Panc1 (cell line): ENCODE measurements around the gene TMPRSS13. TPM values are rescaled to one million over a fixed set of nuclear protein-coding genes. Genes with fewer than 3 reads are reported as not detected.

Experiments
- ATAC-seq: fragments of 200-7000 bp; cut with Tn5 transposase; 2 replicates; pipeline ENCODE4 v1.9.1; 2020; ENCODE audit warnings: mild to moderate bottlenecking, moderate library complexity
- BruUV-seq: library from RNA; stranded (reverse); fragments of 400-500 nt; replicated peaks from 2 replicates; lab custom pipeline; 2021; lab: Mats Ljungman, UMichigan
- CTCF ChIA-PET: fragments of 300-600 bp; sonication (Branson Sonifier 250); formaldehyde crosslinking; loops from one replicate; lab custom pipeline; 2022; ENCODE audit warnings: antibody characterized with exemption; lab: Charles Lee
- POLR2A ChIA-PET: fragments of 300-600 bp; sonication (Branson Sonifier 250); formaldehyde crosslinking; loops from one replicate; lab custom pipeline; 2022; ENCODE audit warnings: antibody characterized with exemption; lab: Charles Lee
- DNase-seq: peaks from one replicate; pipeline ENCODE4 v3.0.0-alpha.2; 2010; ENCODE audit warnings: low read depth, low spot score
- H3K27ac ChIP-seq: 2 replicates; pipeline ENCODE4 v1.5.1; 2011; ENCODE audit warnings: mild to moderate bottlenecking, low read length, inconsistent platforms
- H3K27me3 ChIP-seq: fragments of 200-500 bp; sonication (Bioruptor generic); 2 replicates; pipeline ENCODE4 v1.6.0; 2014; ENCODE audit warnings: low read length, inconsistent platforms; ENCODE audit not compliant: control insufficient read depth, insufficient read depth
- H3K36me3 ChIP-seq: fragments of 200-500 bp; sonication (Bioruptor generic); 2 replicates; pipeline ENCODE4 v1.5.1; 2014; ENCODE audit warnings: inconsistent platforms, mild to moderate bottlenecking, low read length, moderate library complexity; ENCODE audit not compliant: control insufficient read depth, insufficient read depth
- H3K4me1 ChIP-seq: 2 replicates; pipeline ENCODE4 v1.5.1; 2011; ENCODE audit warnings: inconsistent platforms, mild to moderate bottlenecking, low read length, moderate library complexity; ENCODE audit not compliant: control insufficient read depth, insufficient read depth
- H3K4me3 ChIP-seq, 2 experiments: 2 replicates each; pipeline ENCODE4 v1.5.1; 2011 to 2012; ENCODE audit warnings: low read depth in 2 of 2, low read length in 2 of 2, mild to moderate bottlenecking in 2 of 2, inconsistent platforms in 1 of 2, moderate library complexity in 1 of 2
- H3K9me3 ChIP-seq: fragments of 200-500 bp; sonication (Bioruptor generic); 2 replicates; pipeline ENCODE4 v1.5.1; 2014; ENCODE audit warnings: low read depth, mild to moderate bottlenecking, inconsistent platforms, low read length, moderate library complexity; ENCODE audit not compliant: control insufficient read depth, insufficient read depth
- POLR2AphosphoS5 ChIP-seq: IDR thresholded peaks from 2 replicates; pipeline ENCODE4 v1.6.1; 2012; ENCODE audit warnings: mild to moderate bottlenecking, low read depth, low read length, moderate library complexity
- SIN3A ChIP-seq: IDR thresholded peaks from 2 replicates; pipeline ENCODE4 v1.6.1; 2012; ENCODE audit warnings: low read depth, mild to moderate bottlenecking, low read length, moderate library complexity, borderline replicate concordance; ENCODE audit not compliant: insufficient read depth
- TCF7L2 ChIP-seq: IDR thresholded peaks from 2 replicates; pipeline ENCODE4 v1.6.1; 2011; ENCODE audit warnings: mild to moderate bottlenecking, low read depth, low read length, inconsistent platforms
- in situ Hi-C: cut with HindIII; loops from 2 replicates; pipeline ENCODE4 v1.10.0; 2016; ENCODE audit warnings: low sequenced_read_pairs, low pct_unique_long_range_greater_than_20kb
- intact Hi-C: fragments of 100-400 bp; cut with micrococcal nuclease; formaldehyde crosslinking; loops from one replicate; pipeline ENCODE4 v1.10.0; 2022; ENCODE audit not compliant: unreplicated experiment
- total RNA-seq: library from RNA; stranded (reverse); gene quantifications from one replicate; pipeline ENCODE4 v1.2.1, GENCODE V29; 2021; ENCODE audit not compliant: unreplicated experiment
- TF ChIP-seq, protein P1 (sequence below), 2 experiments: IDR thresholded peaks; 2 replicates each; pipeline ENCODE4 v1.6.1; 2011 to 2012; ENCODE audit warnings: low read depth in 2 of 2, control low read depth in 1 of 2, low read length in 1 of 2, mild to moderate bottlenecking in 1 of 2, moderate library complexity in 1 of 2; ENCODE audit not compliant: insufficient read depth in 1 of 2
- TF ChIP-seq, protein P2 (sequence below): fragments of 450-650 bp; IDR thresholded peaks from 2 replicates; pipeline ENCODE4 v1.5.1; 2017; ENCODE audit warnings: mild to moderate bottlenecking

Gene TMPRSS13
- total RNA-seq, 1 experiment from 2014 or later = not detected

DNA sequence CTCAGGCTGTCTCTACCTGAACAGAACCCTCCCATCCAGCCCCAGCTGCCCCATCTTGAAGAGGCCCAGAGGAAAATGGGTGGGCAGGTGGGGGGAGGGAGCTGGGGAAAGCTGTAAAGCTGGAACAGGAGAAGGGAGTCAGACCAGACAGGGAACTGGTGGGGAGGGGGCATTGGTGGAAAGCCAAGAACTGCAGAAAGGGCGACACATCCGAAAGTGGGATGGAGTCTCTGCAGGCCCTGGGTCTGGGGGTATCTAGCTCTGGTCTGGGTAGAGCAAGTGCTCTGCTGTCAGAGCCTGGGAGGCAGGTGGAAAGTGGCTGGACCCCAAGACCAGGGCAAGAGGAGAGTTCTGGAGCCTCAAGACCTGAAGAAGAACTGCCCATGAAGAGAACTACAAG lies 7.7 kb downstream of the TMPRSS13 start:
- TF ChIP-seq, protein P1, sequence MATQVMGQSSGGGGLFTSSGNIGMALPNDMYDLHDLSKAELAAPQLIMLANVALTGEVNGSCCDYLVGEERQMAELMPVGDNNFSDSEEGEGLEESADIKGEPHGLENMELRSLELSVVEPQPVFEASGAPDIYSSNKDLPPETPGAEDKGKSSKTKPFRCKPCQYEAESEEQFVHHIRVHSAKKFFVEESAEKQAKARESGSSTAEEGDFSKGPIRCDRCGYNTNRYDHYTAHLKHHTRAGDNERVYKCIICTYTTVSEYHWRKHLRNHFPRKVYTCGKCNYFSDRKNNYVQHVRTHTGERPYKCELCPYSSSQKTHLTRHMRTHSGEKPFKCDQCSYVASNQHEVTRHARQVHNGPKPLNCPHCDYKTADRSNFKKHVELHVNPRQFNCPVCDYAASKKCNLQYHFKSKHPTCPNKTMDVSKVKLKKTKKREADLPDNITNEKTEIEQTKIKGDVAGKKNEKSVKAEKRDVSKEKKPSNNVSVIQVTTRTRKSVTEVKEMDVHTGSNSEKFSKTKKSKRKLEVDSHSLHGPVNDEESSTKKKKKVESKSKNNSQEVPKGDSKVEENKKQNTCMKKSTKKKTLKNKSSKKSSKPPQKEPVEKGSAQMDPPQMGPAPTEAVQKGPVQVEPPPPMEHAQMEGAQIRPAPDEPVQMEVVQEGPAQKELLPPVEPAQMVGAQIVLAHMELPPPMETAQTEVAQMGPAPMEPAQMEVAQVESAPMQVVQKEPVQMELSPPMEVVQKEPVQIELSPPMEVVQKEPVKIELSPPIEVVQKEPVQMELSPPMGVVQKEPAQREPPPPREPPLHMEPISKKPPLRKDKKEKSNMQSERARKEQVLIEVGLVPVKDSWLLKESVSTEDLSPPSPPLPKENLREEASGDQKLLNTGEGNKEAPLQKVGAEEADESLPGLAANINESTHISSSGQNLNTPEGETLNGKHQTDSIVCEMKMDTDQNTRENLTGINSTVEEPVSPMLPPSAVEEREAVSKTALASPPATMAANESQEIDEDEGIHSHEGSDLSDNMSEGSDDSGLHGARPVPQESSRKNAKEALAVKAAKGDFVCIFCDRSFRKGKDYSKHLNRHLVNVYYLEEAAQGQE (IDR thresholded peaks at IDR 0.05; ENCODE audit: insufficient read depth in 1 of 2, low read depth in 2 of 2, low read length in 1 of 2) = no peak
- TF ChIP-seq, protein P2, sequence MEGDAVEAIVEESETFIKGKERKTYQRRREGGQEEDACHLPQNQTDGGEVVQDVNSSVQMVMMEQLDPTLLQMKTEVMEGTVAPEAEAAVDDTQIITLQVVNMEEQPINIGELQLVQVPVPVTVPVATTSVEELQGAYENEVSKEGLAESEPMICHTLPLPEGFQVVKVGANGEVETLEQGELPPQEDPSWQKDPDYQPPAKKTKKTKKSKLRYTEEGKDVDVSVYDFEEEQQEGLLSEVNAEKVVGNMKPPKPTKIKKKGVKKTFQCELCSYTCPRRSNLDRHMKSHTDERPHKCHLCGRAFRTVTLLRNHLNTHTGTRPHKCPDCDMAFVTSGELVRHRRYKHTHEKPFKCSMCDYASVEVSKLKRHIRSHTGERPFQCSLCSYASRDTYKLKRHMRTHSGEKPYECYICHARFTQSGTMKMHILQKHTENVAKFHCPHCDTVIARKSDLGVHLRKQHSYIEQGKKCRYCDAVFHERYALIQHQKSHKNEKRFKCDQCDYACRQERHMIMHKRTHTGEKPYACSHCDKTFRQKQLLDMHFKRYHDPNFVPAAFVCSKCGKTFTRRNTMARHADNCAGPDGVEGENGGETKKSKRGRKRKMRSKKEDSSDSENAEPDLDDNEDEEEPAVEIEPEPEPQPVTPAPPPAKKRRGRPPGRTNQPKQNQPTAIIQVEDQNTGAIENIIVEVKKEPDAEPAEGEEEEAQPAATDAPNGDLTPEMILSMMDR = no peak
- TF ChIP-seq TCF7L2 = no peak
- no peak for TF ChIP-seq POLR2AphosphoS5
- TF ChIP-seq SIN3A = no peak
- no TSS peak for BruUV-seq
- H3K27ac ChIP-seq = no peak overlapping the region
- DNase-seq = no peak
- H3K9me3 ChIP-seq = no peaks in the 10 kb centered on the region
- H3K27me3 ChIP-seq = peaks cover 4% of the 10 kb centered on the region; the same call in 1 of the 2 replicates
- in situ Hi-C loops (no loop called here), intact Hi-C loops (no loop called here)
- H3K36me3 ChIP-seq = no peaks in the 10 kb centered on the region
- ChIA-PET POLR2A (no interaction called here), CTCF (no interaction called here)
- no peaks in the 10 kb centered on the region for H3K4me1 ChIP-seq
- no peak for ATAC-seq
- H3K4me3 ChIP-seq = no peak overlapping the region

DNA sequence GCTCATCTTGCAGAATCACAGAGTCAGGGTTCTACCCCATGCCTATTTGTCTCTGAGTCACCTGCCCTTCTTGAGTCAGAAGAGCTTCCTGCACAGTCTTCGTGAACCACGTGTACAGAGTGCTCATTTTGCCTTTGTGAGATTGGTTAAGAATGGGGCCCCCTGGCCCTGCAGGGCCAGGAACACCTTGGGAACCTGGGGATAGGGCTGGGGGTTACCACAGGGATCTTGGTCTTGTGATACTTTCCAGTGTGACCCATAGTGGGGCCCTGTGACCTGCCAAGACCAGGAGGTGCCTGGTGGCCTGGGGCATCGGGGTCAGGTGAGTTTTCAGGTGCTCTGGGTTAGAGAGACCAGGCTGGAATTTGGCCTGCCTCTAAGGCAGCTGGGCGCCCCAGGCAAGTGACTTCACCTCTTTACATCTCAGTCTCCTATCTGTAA lies 9.4 kb downstream of the TMPRSS13 start:
- TF ChIP-seq SIN3A = no peak
- no peak for TF ChIP-seq TCF7L2
- TF ChIP-seq POLR2AphosphoS5 = no peak
- TF ChIP-seq, protein P2 = no peak
- TF ChIP-seq, protein P1 (IDR thresholded peaks at IDR 0.05; ENCODE audit: insufficient read depth in 1 of 2, low read depth in 2 of 2, low read length in 1 of 2) = no peak
- no peaks in the 10 kb centered on the region for H3K9me3 ChIP-seq
- H3K4me3 ChIP-seq = no peak overlapping the region
- ChIA-PET POLR2A (no interaction called here), CTCF (interaction anchor here (0.6 kb wide), 1 partner anchor 31 kb away, joined by 3 read pairs; no protein-coding TSS in a partner anchor)
- no peaks in the 10 kb centered on the region for H3K36me3 ChIP-seq
- ATAC-seq = no peak
- no peaks in the 10 kb centered on the region for H3K4me1 ChIP-seq
- in situ Hi-C loops (no loop called here), intact Hi-C loops (no loop called here)
- no peak for DNase-seq
- no peak overlapping the region for H3K27ac ChIP-seq
- BruUV-seq = no TSS peak
- peaks cover 4% of the 10 kb centered on the region; the same call in 1 of the 2 replicates for H3K27me3 ChIP-seq
